HG02798 (cell line): ENCODE measurements around the gene CRY2.

ENCODE experiments used
- ATAC-seq: cut with Tn5 transposase; IDR thresholded peaks from one replicate; pipeline ENCODE4 v1.9.1; 2021; ENCODE audit warnings: mild to moderate bottlenecking; ENCODE audit not compliant: unreplicated experiment, poor library complexity

CRY2 gene

GRCh38 chr11:45846174-45846675 is 1.1 kb upstream of the CRY2 start:
- ATAC-seq, result no peak

- ATAC-seq, result peak; percentile 2
Measured at GRCh38 chr11:45847911-45848316, 639 bp downstream of the CRY2 start.

- ATAC-seq, result no peak
Measured at GRCh38 chr11:45848654-45849081, 1.4 kb downstream of the CRY2 start.

- no peak for ATAC-seq
Measured at GRCh38 chr11:45850446-45850845, 3.2 kb downstream of the CRY2 start.

- no peak for ATAC-seq
Measured at GRCh38 chr11:45851228-45851627, 4.0 kb downstream of the CRY2 start.

- ATAC-seq, result peak; percentile 14
Measured at GRCh38 chr11:45852018-45852711, 4.9 kb downstream of the CRY2 start.

GRCh38 chr11:45852712-45853101 is 5.4 kb downstream of the CRY2 start:
- peak; percentile 55 for ATAC-seq

GRCh38 chr11:45853332-45854219 is 6.3 kb downstream of the CRY2 start:
- no peak for ATAC-seq

GRCh38 chr11:45855308-45855707 is 8.0 kb downstream of the CRY2 start:
- ATAC-seq, result no peak

- ATAC-seq, result no peak
Measured at GRCh38 chr11:45856044-45856468, 8.8 kb downstream of the CRY2 start.

GRCh38 chr11:45857961-45858474 is 10.7 kb downstream of the CRY2 start:
- ATAC-seq, result no peak

GRCh38 chr11:45858751-45859398 is 11.6 kb downstream of the CRY2 start:
- ATAC-seq, result no peak

GRCh38 chr11:45859661-45860140 is 12.4 kb downstream of the CRY2 start:
- ATAC-seq, result no peak

GRCh38 chr11:45860348-45860747 is 13.1 kb downstream of the CRY2 start:
- no peak for ATAC-seq

- ATAC-seq, result no peak
Measured at GRCh38 chr11:45860764-45861510, 13.7 kb downstream of the CRY2 start.

- ATAC-seq, result no peak
Measured at GRCh38 chr11:45864041-45864440, 16.8 kb downstream of the CRY2 start.

GRCh38 chr11:45869551-45869950 is 22.3 kb downstream of the CRY2 start:
- ATAC-seq, result no peak

GRCh38 chr11:45870706-45871105 is 23.4 kb downstream of the CRY2 start:
- ATAC-seq, result no peak

GRCh38 chr11:45871638-45872037 is 24.4 kb downstream of the CRY2 start:
- ATAC-seq, result no peak
